K562 (cell line): ENCODE measurements around the gene SLC13A1.

Experiments used
- ATF1 ChIP-seq, 2 experiments: fragments of 450-650 bp in 1 of 2; IDR thresholded peaks; 2 replicates each; pipeline ENCODE4 v1.6.1; 2016; ENCODE audit warnings: missing compliant biosample characterization in 1 of 2, missing genetic modification characterization in 1 of 2
- PHF20 ChIP-seq: fragments of 450-650 bp; IDR thresholded peaks from 2 replicates; pipeline ENCODE4 v1.6.1; 2018; ENCODE audit not compliant: partially characterized antibody
- ZFP36 ChIP-seq: fragments of 150-350 bp; IDR thresholded peaks from 2 replicates; pipeline ENCODE4 v1.6.1; 2018; ENCODE audit warnings: low read length, low read depth; ENCODE audit not compliant: partially characterized antibody
- ZFX ChIP-seq: sonication (generic); formaldehyde crosslinking; IDR thresholded peaks from 2 replicates; pipeline ENCODE4 v1.8.0; 2022; ENCODE audit warnings: mild to moderate bottlenecking, missing genetic modification reagents, moderate library complexity
- ZNF3 ChIP-seq: fragments of 250-450 bp; sonication (Bioruptor Pico); IDR thresholded peaks from 2 replicates; pipeline ENCODE4 v1.5.0; 2021; ENCODE audit warnings: mild to moderate bottlenecking, moderate library complexity
- ZNF609 ChIP-seq: sonication (generic); formaldehyde crosslinking; IDR thresholded peaks from 2 replicates; pipeline ENCODE4 v1.8.1; 2023; ENCODE audit warnings: missing genetic modification reagents, mild to moderate bottlenecking, borderline replicate concordance

- TF ChIP-seq ATF1 (CRISPR knock-in tag; IDR thresholded peaks at IDR 0.05) (no peak), ATF1 (tag; IDR thresholded peaks at IDR 0.05) (no peak), ZFP36 (no peak), ZFX (CRISPR knock-in tag) (no peak), PHF20 (no peak), ZNF609 (CRISPR knock-in tag) (no peak), ZNF3 (CRISPR knock-in tag) (no peak)
These were observed 29.2 kb downstream of the SLC13A1 start for GRCh38 chr7:123170333-123171246.
